CD4-positive, alpha-beta T cell (primary cell): ENCODE data around the gene PLXNC1. TPM values are rescaled to one million over a fixed set of nuclear protein-coding genes. Genes with fewer than 3 reads are reported as not detected.

Experiments used
- ATAC-seq: fragments of 200-7000 bp; cut with Tn5 transposase; one replicate; pipeline ENCODE4 v1.10.0; 2022; ENCODE audit warnings: mild to moderate bottlenecking; ENCODE audit not compliant: poor library complexity
- CTCF ChIA-PET: fragments of 350-600 bp; sonication (Branson Sonifier 250); formaldehyde crosslinking; loops from one replicate; lab custom pipeline; 2021; ENCODE audit warnings: antibody characterized with exemption, inconsistent platforms; lab: Charles Lee
- POLR2A ChIA-PET: fragments of 350-600 bp; sonication (Branson Sonifier 250); formaldehyde crosslinking; loops from one replicate; lab custom pipeline; 2021; ENCODE audit warnings: antibody characterized with exemption, inconsistent platforms; lab: Charles Lee
- DNase-seq, 14 experiments: peaks; one replicate each; pipeline ENCODE4 v3.0.0-alpha.2; 2013 to 2020; ENCODE audit warnings: mixed read lengths in 2 of 14
- H3K27ac ChIP-seq, 2 donors: one replicate each; pipeline versions ENCODE4 v1.5.1 to v1.7.0; 2013; ENCODE audit warnings: low read length in 2 of 2, low read depth in 1 of 2, mild to moderate bottlenecking in 1 of 2
- H3K27me3 ChIP-seq, 2 experiments: 1 replicate in 1 of 2; 2 replicates in 1 of 2; pipeline versions ENCODE4 v1.6.1 to v1.7.0; 2013; ENCODE audit warnings: low read length in 2 of 2, control low read depth in 1 of 2, mild to moderate bottlenecking in 1 of 2, moderate library complexity in 1 of 2; ENCODE audit not compliant: insufficient read depth in 2 of 2, control insufficient read depth in 1 of 2
- H3K36me3 ChIP-seq: one replicate; pipeline ENCODE4 v1.6.1; 2013; ENCODE audit warnings: low read length, control low read depth; ENCODE audit not compliant: insufficient read depth
- H3K4me1 ChIP-seq: one replicate; pipeline ENCODE4 v1.6.1; 2013; ENCODE audit warnings: low read length, control low read depth; ENCODE audit not compliant: insufficient read depth
- H3K4me3 ChIP-seq: one replicate; pipeline ENCODE4 v1.5.1; 2013; ENCODE audit warnings: mild to moderate bottlenecking, low read length, moderate library complexity
- H3K9me3 ChIP-seq, 2 experiments: 1 replicate in 1 of 2; 2 replicates in 1 of 2; pipeline versions ENCODE4 v1.6.1 to v1.7.0; 2013; ENCODE audit warnings: low read length in 2 of 2, mild to moderate bottlenecking in 2 of 2, control low read depth in 1 of 2, moderate library complexity in 1 of 2; ENCODE audit not compliant: control insufficient read depth in 1 of 2, insufficient read depth in 1 of 2
- H3K27ac Mint-ChIP-seq: one replicate; pipeline ENCODE4 v1.8.0; 2020; ENCODE audit warnings: mixed read lengths
- H3K27me3 Mint-ChIP-seq: one replicate; pipeline ENCODE4 v1.8.0; 2021; ENCODE audit warnings: mixed read lengths
- H3K36me3 Mint-ChIP-seq: one replicate; pipeline ENCODE4 v1.8.0; 2021; ENCODE audit warnings: low read depth, mixed read lengths
- H3K4me1 Mint-ChIP-seq: one replicate; pipeline ENCODE4 v1.8.0; 2021; ENCODE audit warnings: low read depth, mixed read lengths
- H3K4me3 Mint-ChIP-seq: one replicate; pipeline ENCODE4 v1.8.0; 2020; ENCODE audit warnings: mild to moderate bottlenecking, mixed read lengths
- H3K9me3 Mint-ChIP-seq: one replicate; pipeline ENCODE4 v1.8.0; 2020; ENCODE audit warnings: mixed read lengths
- intact Hi-C, 2 experiments: fragments of 100-400 bp; cut with DNase I in 1 of 2; cut with micrococcal nuclease in 1 of 2; formaldehyde crosslinking; loops; one replicate each; pipeline versions ENCODE4 v1.15.1 to v1.9.0; 2023 to 2025; cut with DNase I, micrococcal nuclease
- total RNA-seq, 174 experiments: library from RNA in 2 of 174; stranded (reverse) in 2 of 174; gene quantifications; one replicate each; pipeline ENCODE4 v1.2.3 and lab custom pipeline; 2021 to 2026
- TF ChIP-seq, protein P1 (sequence below): fragments of 200-600 bp; IDR thresholded peaks from one replicate; pipeline ENCODE4 v1.8.0; 2022; ENCODE audit warnings: antibody characterized with exemption, mild to moderate bottlenecking

The PLXNC1 gene
- total RNA-seq, 2 experiments from 2014 or later: 5.2 to 5.3 TPM

DNA sequence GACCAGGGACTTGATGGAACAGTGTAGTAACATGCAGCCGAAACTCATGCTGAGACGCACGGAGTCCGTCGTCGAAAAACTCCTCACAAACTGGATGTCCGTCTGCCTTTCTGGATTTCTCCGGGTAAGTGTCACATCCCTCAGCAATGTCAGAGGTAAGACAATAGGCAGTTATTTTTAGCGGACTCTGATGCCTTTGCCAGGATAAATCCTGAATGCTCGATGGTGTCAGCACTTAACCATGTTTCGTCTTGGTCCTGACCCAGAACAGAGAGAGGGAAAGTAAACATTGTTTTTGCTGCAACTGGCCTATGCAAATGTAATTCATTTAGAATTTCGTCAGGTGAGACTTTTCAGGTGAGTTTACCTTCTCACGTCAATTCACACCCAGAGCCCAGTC is 112.3 kb downstream of the PLXNC1 start:
- Mint-ChIP-seq H3K4me3 (peak overlapping the region; percentile 46), H3K27me3 (no peaks in the 10 kb centered on the region), H3K4me1 (peaks cover 31% of the 10 kb centered on the region), H3K27ac (peak overlapping the region; percentile 99), H3K36me3 (peaks cover 22% of the 10 kb centered on the region), H3K9me3 (no peaks in the 10 kb centered on the region)
- ChIA-PET CTCF (no interaction called here), POLR2A (no interaction called here)
- intact Hi-C loops: loop anchor here (5.0 to 10.0 kb wide), 4 partner anchors 113 to 1594 kb away; partner anchors contain the start of genes PLXNC1 (in 2 of the 2), CEP83 (in 1 of the 2) and SNRPF (in 1 of the 2)
- Histone ChIP-seq H3K9me3 (no peaks in the 10 kb centered on the region), H3K27ac (no peak overlapping the region), H3K4me1 (peaks cover 26% of the 10 kb centered on the region), H3K27me3 (no peaks in the 10 kb centered on the region), H3K36me3 (peaks cover 23% of the 10 kb centered on the region), H3K4me3 (no peak overlapping the region)
- ATAC-seq: no peak
- TF ChIP-seq, protein P1, sequence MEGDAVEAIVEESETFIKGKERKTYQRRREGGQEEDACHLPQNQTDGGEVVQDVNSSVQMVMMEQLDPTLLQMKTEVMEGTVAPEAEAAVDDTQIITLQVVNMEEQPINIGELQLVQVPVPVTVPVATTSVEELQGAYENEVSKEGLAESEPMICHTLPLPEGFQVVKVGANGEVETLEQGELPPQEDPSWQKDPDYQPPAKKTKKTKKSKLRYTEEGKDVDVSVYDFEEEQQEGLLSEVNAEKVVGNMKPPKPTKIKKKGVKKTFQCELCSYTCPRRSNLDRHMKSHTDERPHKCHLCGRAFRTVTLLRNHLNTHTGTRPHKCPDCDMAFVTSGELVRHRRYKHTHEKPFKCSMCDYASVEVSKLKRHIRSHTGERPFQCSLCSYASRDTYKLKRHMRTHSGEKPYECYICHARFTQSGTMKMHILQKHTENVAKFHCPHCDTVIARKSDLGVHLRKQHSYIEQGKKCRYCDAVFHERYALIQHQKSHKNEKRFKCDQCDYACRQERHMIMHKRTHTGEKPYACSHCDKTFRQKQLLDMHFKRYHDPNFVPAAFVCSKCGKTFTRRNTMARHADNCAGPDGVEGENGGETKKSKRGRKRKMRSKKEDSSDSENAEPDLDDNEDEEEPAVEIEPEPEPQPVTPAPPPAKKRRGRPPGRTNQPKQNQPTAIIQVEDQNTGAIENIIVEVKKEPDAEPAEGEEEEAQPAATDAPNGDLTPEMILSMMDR: no peak
- DNase-seq: no peak

DNA sequence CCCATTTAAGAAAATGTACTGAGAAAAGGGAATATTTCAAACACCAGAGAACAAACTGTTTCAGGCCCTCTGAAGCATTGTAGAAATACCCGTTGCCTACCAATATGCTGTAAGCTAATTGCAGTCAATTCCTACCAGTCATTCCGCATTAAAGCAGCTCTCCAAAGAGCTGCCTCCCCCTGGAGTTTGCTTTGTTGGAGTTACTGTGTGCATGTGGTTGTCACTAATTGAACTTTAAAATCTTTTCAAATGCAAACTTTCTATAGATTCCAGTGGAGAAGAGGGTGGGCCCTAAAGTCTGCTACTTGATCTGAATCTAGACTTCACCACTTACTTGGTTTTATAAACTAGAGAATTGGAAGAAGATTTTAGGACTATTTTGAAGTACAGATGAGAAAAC is 112.7 kb downstream of the PLXNC1 start:
- Histone ChIP-seq H3K27me3 (no peaks in the 10 kb centered on the region), H3K4me3 (no peak overlapping the region), H3K9me3 (no peaks in the 10 kb centered on the region), H3K27ac (no peak overlapping the region), H3K36me3 (peaks cover 22% of the 10 kb centered on the region), H3K4me1 (peaks cover 26% of the 10 kb centered on the region)
- peaks cover 35% of the 10 kb centered on the region for H3K4me1 Mint-ChIP-seq
- no peak for DNase-seq
- ATAC-seq: no peak
- TF ChIP-seq, protein P1: no peak
- no peaks in the 10 kb centered on the region for H3K9me3 Mint-ChIP-seq
- H3K4me3 Mint-ChIP-seq: peak overlapping the region; percentile 30
- peaks cover 23% of the 10 kb centered on the region for H3K36me3 Mint-ChIP-seq
- CTCF ChIA-PET: no interaction called here
- intact Hi-C loops: loop anchor here (5.0 to 10.0 kb wide), 4 partner anchors 114 to 1594 kb away; partner anchors contain the start of genes PLXNC1 (in 2 of the 2), CEP83 (in 1 of the 2) and SNRPF (in 1 of the 2)
- POLR2A ChIA-PET: no interaction called here
- peak overlapping the region; percentile 99 for H3K27ac Mint-ChIP-seq
- H3K27me3 Mint-ChIP-seq: no peaks in the 10 kb centered on the region

DNA sequence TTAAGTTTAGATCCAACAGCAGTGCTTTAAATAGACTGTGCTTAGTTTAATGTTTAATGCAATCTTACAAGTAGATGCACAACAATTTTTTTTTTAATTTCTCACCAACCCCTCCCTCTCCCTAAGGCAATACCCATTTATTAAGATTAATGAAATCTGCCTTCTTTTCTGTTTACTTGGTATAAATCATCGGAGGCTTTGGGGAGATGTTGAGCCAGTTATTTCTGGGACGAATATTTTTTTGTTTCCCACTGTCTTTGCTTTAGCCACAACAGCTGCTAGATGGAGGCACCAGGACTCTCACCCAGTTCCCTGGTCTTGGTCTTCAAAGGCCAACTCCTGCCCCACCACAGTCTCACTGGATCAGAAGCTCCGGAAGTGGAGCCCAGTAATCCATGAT is 113.4 kb downstream of the PLXNC1 start:
- H3K27ac Mint-ChIP-seq: peak overlapping the region; percentile 99
- H3K4me3 ChIP-seq: peak overlapping the region; percentile 82
- CTCF ChIA-PET: no interaction called here

More for the DNA sequence above, 113.4 kb downstream of the PLXNC1 start:
- Mint-ChIP-seq H3K4me1 (peaks cover 39% of the 10 kb centered on the region), H3K36me3 (peaks cover 29% of the 10 kb centered on the region), H3K4me3 (peak overlapping the region; percentile 98), H3K27me3 (no peaks in the 10 kb centered on the region), H3K9me3 (no peaks in the 10 kb centered on the region)
- POLR2A ChIA-PET: interaction anchor here (0.5 to 2.5 kb wide), 12 partner anchors 12 to 729 kb away, joined by 3 to 33 read pairs (median 4); partner anchors contain the start of gene PLXNC1
- ATAC-seq (no peak), DNase-seq (no peak)
- intact Hi-C loops: loop anchor here (2.0 to 10.0 kb wide), 5 partner anchors 55 to 1593 kb away; partner anchors contain the start of genes PLXNC1 (in 2 of the 2), CEP83 (in 1 of the 2) and SNRPF (in 1 of the 2)
- Histone ChIP-seq H3K9me3 (no peaks in the 10 kb centered on the region), H3K4me1 (peaks cover 29% of the 10 kb centered on the region), H3K27ac (peak overlapping the region; percentile 89 to 92), H3K36me3 (peaks cover 22% of the 10 kb centered on the region), H3K27me3 (no peaks in the 10 kb centered on the region)
- TF ChIP-seq, protein P1: no peak
